LNCAP (cell line): Measurements from ENCODE around the gene PCDH1.

Source experiments
- CTCF ChIP-seq: fragments of 450-650 bp; IDR thresholded peaks from 2 replicates; pipeline ENCODE4 v1.5.1; 2017; ENCODE audit warnings: mild to moderate bottlenecking

PCDH1 gene

GRCh38 chr5:141825241-141825671 is 53.0 kb downstream of the PCDH1 start:
- TF ChIP-seq CTCF = no peak

- no peak for TF ChIP-seq CTCF
These were observed 53.5 kb downstream of the PCDH1 start for GRCh38 chr5:141824717-141825116.

- TF ChIP-seq CTCF = no peak
These were observed 55.2 kb downstream of the PCDH1 start for GRCh38 chr5:141823056-141823455.

- TF ChIP-seq CTCF = no peak
These were observed 56.1 kb downstream of the PCDH1 start for GRCh38 chr5:141822144-141822543.

GRCh38 chr5:141821430-141821925 is 56.7 kb downstream of the PCDH1 start:
- no peak for TF ChIP-seq CTCF

GRCh38 chr5:141817631-141818030 is 60.6 kb downstream of the PCDH1 start:
- TF ChIP-seq CTCF = no peak

- TF ChIP-seq CTCF = no peak
These were observed 61.4 kb downstream of the PCDH1 start for GRCh38 chr5:141816598-141817399.

GRCh38 chr5:141815796-141816180 is 62.4 kb downstream of the PCDH1 start:
- TF ChIP-seq CTCF = no peak
